H1 (cell line): ENCODE data around the gene TFB1M. TPM values are rescaled to one million over a fixed set of nuclear protein-coding genes. Genes with fewer than 3 reads are reported as not detected.

Experiments
- CTCF ChIA-PET: fragments of 300-600 bp; sonication (Branson Sonifier 250); formaldehyde crosslinking; loops from one replicate; lab custom pipeline; 2021; ENCODE audit not compliant: partially characterized antibody; lab: Charles Lee
- POLR2A ChIA-PET: fragments of 300-600 bp; sonication (Branson Sonifier 250); formaldehyde crosslinking; loops from one replicate; lab custom pipeline; 2021; ENCODE audit warnings: inconsistent platforms; ENCODE audit not compliant: partially characterized antibody; lab: Charles Lee
- DNase-seq, 2 experiments: peaks; one replicate each; pipeline versions ENCODE4 v3.0.0 to v3.0.0-alpha.2; 2010 to 2022; ENCODE audit warnings: low spot score in 2 of 2, low read depth in 1 of 2, mixed read lengths in 1 of 2
- FAIRE-seq: peaks from 2 replicates; lab custom pipeline; 2011; peaks lifted over from hg19 to GRCh38; lab: Jason Lieb, UNC
- H2AFZ ChIP-seq: 2 replicates; pipeline ENCODE4 v1.8.1; 2012; ENCODE audit warnings: low read length, inconsistent platforms
- H2AK5ac ChIP-seq: 2 replicates; pipeline ENCODE4 v1.6.1; 2013; ENCODE audit warnings: low read depth, low read length
- H2BK120ac ChIP-seq: replicated peaks from 2 replicates; pipeline ENCODE3; 2013; ENCODE audit warnings: low read depth, low read length, inconsistent platforms
- H2BK12ac ChIP-seq: 2 replicates; pipeline ENCODE4 v1.6.1; 2013; ENCODE audit warnings: low read depth, low read length
- H2BK15ac ChIP-seq: 2 replicates; pipeline ENCODE4 v1.6.1; 2013; ENCODE audit warnings: low read length
- H2BK20ac ChIP-seq: 2 replicates; pipeline ENCODE4 v1.6.1; 2013; ENCODE audit warnings: low read length
- H2BK5ac ChIP-seq: 2 replicates; pipeline ENCODE4 v1.6.1; 2013; ENCODE audit warnings: low read depth, low read length
- H3K14ac ChIP-seq: 2 replicates; pipeline ENCODE4 v1.6.1; 2013; ENCODE audit warnings: inconsistent platforms; ENCODE audit not compliant: insufficient read length
- H3K18ac ChIP-seq: 2 replicates; pipeline ENCODE4 v1.6.1; 2013; ENCODE audit warnings: low read length; ENCODE audit errors: extremely low read depth
- H3K23ac ChIP-seq: 2 replicates; pipeline ENCODE4 v1.6.1; 2013; ENCODE audit warnings: inconsistent platforms; ENCODE audit not compliant: insufficient read length
- H3K23me2 ChIP-seq: 2 replicates; pipeline ENCODE4 v1.6.1; 2013; ENCODE audit warnings: low read depth, low read length
- H3K27ac ChIP-seq: 2 replicates; pipeline ENCODE4 v1.6.1; 2011; ENCODE audit warnings: low read depth, low read length, inconsistent platforms
- H3K27me3 ChIP-seq, 4 experiments: replicated peaks in 1 of 4; 1 replicate in 1 of 4; 2 replicates in 3 of 4; pipeline versions ENCODE4 v1.6.1 to v1.8.1; 2011 to 2013; ENCODE audit warnings: low read length in 3 of 4, mild to moderate bottlenecking in 3 of 4, inconsistent platforms in 2 of 4, mixed read lengths in 2 of 4, moderate library complexity in 1 of 4; ENCODE audit not compliant: control insufficient read depth in 3 of 4, insufficient read depth in 3 of 4; ENCODE audit errors: extremely low read depth in 1 of 4
- H3K36me3 ChIP-seq, 4 experiments: 2 replicates each; pipeline versions ENCODE4 v1.6.1 to v1.8.1; 2011 to 2013; ENCODE audit warnings: mild to moderate bottlenecking in 4 of 4, low read length in 3 of 4, moderate library complexity in 2 of 4, control low read depth in 1 of 4, inconsistent platforms in 1 of 4; ENCODE audit not compliant: insufficient read depth in 4 of 4, control insufficient read depth in 2 of 4
- H3K4ac ChIP-seq: replicated peaks from 2 replicates; pipeline ENCODE3; 2013; ENCODE audit warnings: low read length, low read depth, mixed read lengths, inconsistent platforms; ENCODE audit not compliant: insufficient read length
- H3K4me1 ChIP-seq, 4 experiments: replicated peaks in 1 of 4; 1 replicate in 1 of 4; 2 replicates in 3 of 4; pipeline versions ENCODE4 v1.6.1 to v1.8.1; 2011 to 2013; ENCODE audit warnings: low read length in 3 of 4, inconsistent platforms in 2 of 4, mixed read lengths in 1 of 4; ENCODE audit not compliant: insufficient read depth in 4 of 4, control insufficient read depth in 3 of 4
- H3K4me2 ChIP-seq, 2 experiments: 2 replicates each; pipeline versions ENCODE4 v1.6.1 to v1.8.1; 2011 to 2013; ENCODE audit warnings: low read depth in 2 of 2, low read length in 2 of 2, control low read depth in 1 of 2, inconsistent platforms in 1 of 2, mild to moderate bottlenecking in 1 of 2; ENCODE audit not compliant: insufficient read depth in 1 of 2
- H3K4me3 ChIP-seq, 4 experiments: fragments of 200-600, 300-600 bp in 1 of 4; sonication (generic), shearing (Covaris generic), sonication (Bioruptor Twin) in 1 of 4; 2 replicates each; pipeline versions ENCODE4 v1.5.1 to v1.8.1; 2011 to 2016; ENCODE audit warnings: low read length in 4 of 4, low read depth in 3 of 4, control low read depth in 2 of 4, inconsistent platforms in 2 of 4, mild to moderate bottlenecking in 2 of 4, mixed read lengths in 1 of 4, moderate library complexity in 1 of 4; ENCODE audit not compliant: insufficient read depth in 2 of 4; ENCODE audit errors: extremely low read depth in 1 of 4
- H3K56ac ChIP-seq: replicated peaks from 2 replicates; pipeline ENCODE3; 2013; ENCODE audit warnings: low read depth, mild to moderate bottlenecking, mixed read lengths, low read length, inconsistent platforms; ENCODE audit not compliant: insufficient read length
- H3K79me1 ChIP-seq: 2 replicates; pipeline ENCODE4 v1.6.1; 2013; ENCODE audit warnings: low read depth, low read length, control low read depth
- H3K79me2 ChIP-seq, 2 experiments: 2 replicates each; pipeline versions ENCODE4 v1.6.1 to v1.8.1; 2012 to 2013; ENCODE audit warnings: low read length in 2 of 2, mild to moderate bottlenecking in 2 of 2, inconsistent platforms in 1 of 2; ENCODE audit not compliant: insufficient read depth in 2 of 2, control insufficient read depth in 1 of 2
- H3K9ac ChIP-seq, 4 experiments: replicated peaks in 1 of 4; 1 replicate in 1 of 4; 2 replicates in 3 of 4; pipeline versions ENCODE4 v1.6.1 to v1.8.1; 2011 to 2013; ENCODE audit warnings: low read depth in 3 of 4, low read length in 3 of 4, control low read depth in 2 of 4, mild to moderate bottlenecking in 2 of 4, moderate library complexity in 2 of 4, inconsistent platforms in 1 of 4; ENCODE audit errors: extremely low read depth in 1 of 4
- H3K9me3 ChIP-seq, 2 experiments: 2 replicates each; pipeline versions ENCODE4 v1.6.1 to v1.8.1; 2012 to 2013; ENCODE audit warnings: mild to moderate bottlenecking in 2 of 2, moderate library complexity in 2 of 2, control low read depth in 1 of 2, inconsistent platforms in 1 of 2, low read depth in 1 of 2, low read length in 1 of 2, mixed read lengths in 1 of 2; ENCODE audit not compliant: insufficient read depth in 2 of 2
- H4K20me1 ChIP-seq, 2 experiments: replicated peaks in 1 of 2; 2 replicates each; pipeline versions ENCODE3 to v1.8.1; 2011 to 2013; ENCODE audit warnings: inconsistent platforms in 2 of 2, low read length in 2 of 2, mild to moderate bottlenecking in 1 of 2; ENCODE audit not compliant: insufficient read depth in 2 of 2, control insufficient read depth in 1 of 2
- H4K5ac ChIP-seq: 2 replicates; pipeline ENCODE4 v1.6.1; 2013; ENCODE audit warnings: low read length, low read depth, mixed read lengths, inconsistent platforms; ENCODE audit not compliant: insufficient read length
- H4K8ac ChIP-seq: 2 replicates; pipeline ENCODE4 v1.8.0; 2013; ENCODE audit warnings: mild to moderate bottlenecking, moderate library complexity, low read length, inconsistent platforms; ENCODE audit not compliant: insufficient read depth; ENCODE audit errors: extremely low read depth
- H4K91ac ChIP-seq: replicated peaks from 2 replicates; pipeline ENCODE3; 2013; ENCODE audit warnings: low read length, mixed read lengths, inconsistent platforms; ENCODE audit not compliant: insufficient read length
- ASH2L ChIP-seq: fragments of 200-600, 300-600 bp; sonication (generic); IDR thresholded peaks from one replicate; pipeline ENCODE4 v1.7.1; 2017; ENCODE audit warnings: low read length
- EP300 ChIP-seq, 2 experiments: IDR thresholded peaks; 1 replicate in 1 of 2; 2 replicates in 1 of 2; pipeline ENCODE4 v1.6.1; 2011 to 2012; ENCODE audit warnings: low read depth in 2 of 2, low read length in 2 of 2, mild to moderate bottlenecking in 2 of 2, borderline replicate concordance in 1 of 2, inconsistent platforms in 1 of 2, moderate library complexity in 1 of 2
- RAD21 ChIP-seq, 2 experiments: IDR thresholded peaks in 1 of 2; conservative IDR thresholded peaks in 1 of 2; 2 replicates each; pipeline ENCODE4 v1.6.1; 2011; ENCODE audit warnings: low read depth in 2 of 2, low read length in 2 of 2, improper control_type of control experiment in 1 of 2, inconsistent platforms in 1 of 2, mild to moderate bottlenecking in 1 of 2, moderate library complexity in 1 of 2
- WGBS, 2 experiments: shearing (Covaris generic) in 1 of 2; methylation state at CpG; one replicate each; pipeline versions ENCODE4 v1.1.6 to v1.1.7; 2013 to 2015; ENCODE audit warnings: low lambda C conversion rate in 2 of 2, mixed read lengths in 2 of 2, inconsistent platforms in 1 of 2, low coverage in 1 of 2, missing lambda C conversion rate in 1 of 2; ENCODE audit not compliant: insufficient replicate concordance in 2 of 2, insufficient coverage in 1 of 2, insufficient read length in 1 of 2; ENCODE audit errors: extremely low coverage in 1 of 2, missing lambda C conversion rate in 1 of 2; 5-methylcytosine and 5-hydroxymethylcytosine counted together
- polyA plus RNA-seq, 7 experiments: library from polyadenylated mRNA; depleted of rRNA in 3 of 7; stranded (reverse) in 5 of 7; unstranded in 2 of 7; fragments of >200 nt in 5 of 7; fragments of 200-250 nt in 2 of 7; gene quantifications; 1 replicate in 5 of 7; 2 replicates in 1 of 7; 4 replicates in 1 of 7; pipeline versions ENCODE4 v1.2.1 to v1.2.3, GENCODE V29; 2011 to 2013; ENCODE audit warnings: missing spikeins in 2 of 7, mixed read lengths in 2 of 7
- total RNA-seq: library from RNA; stranded (reverse); fragmentation: NEBNext Ultra II Directional; extraction: Animal tissue kit (Norgen Biotek cat#: 25700); gene quantifications from 2 replicates; pipeline ENCODE4 v1.2.1, GENCODE V29; 2021
- TF ChIP-seq, protein P1 (sequence below), 3 experiments: IDR thresholded peaks; 1 replicate in 2 of 3; 2 replicates in 1 of 3; pipeline versions ENCODE4 v1.5.1 to v1.6.1; 2011; ENCODE audit warnings: low read length in 3 of 3, mild to moderate bottlenecking in 3 of 3, inconsistent platforms in 2 of 3, low read depth in 1 of 3, moderate library complexity in 1 of 3; ENCODE audit not compliant: insufficient read depth in 1 of 3; ENCODE audit errors: control extremely low read depth in 1 of 3

TFB1M gene
- total and polyA plus RNA-seq, 2 of the 8 experiments (the other 6 are each of a cell fraction or from before 2014, with no cell fraction given), result 28.2 to 49.4 TPM

DNA sequence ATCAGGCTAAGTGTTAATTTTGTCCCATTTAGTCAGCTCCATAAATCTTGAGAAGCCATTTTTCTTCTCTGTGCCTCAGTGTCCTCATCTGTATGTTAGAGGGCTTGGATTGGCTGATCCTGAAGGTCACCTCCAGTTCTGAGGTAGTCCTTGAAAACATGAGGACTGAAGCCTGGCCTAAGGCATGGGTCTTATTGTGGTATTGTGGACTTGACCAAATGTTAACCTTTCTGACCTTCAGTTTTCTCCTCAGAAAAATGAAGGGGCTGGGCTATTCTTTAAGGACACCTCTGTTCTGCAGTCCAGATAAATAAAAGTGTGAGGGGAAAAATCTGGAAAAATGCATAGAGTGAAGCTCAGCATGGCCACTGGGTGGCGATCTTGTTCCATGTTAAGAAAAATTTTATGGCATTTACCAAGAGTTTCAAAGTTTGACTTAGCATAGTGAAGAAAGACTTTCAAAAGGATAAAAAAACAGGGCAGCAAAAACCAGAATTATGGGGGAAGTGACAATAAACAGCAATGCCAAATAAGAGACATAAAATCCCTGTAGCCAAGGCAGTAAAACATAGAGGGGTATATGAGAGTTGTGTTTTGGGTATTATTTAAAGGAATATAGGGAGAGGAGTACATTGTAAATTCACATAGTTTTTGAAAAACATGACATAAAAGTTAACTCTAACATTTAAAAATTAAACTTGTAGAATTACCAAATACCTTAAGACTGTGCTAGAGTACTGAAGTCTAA lies 13.2 kb upstream of the TFB1M start:
- ChIA-PET POLR2A (interaction anchor here (0.7 kb wide), 1 partner anchor 658 kb away, joined by 3 read pairs; no protein-coding TSS in a partner anchor), CTCF (interaction anchor here (0.6 to 3.0 kb wide), 12 partner anchors 12 to 464 kb away, joined by 3 to 21 read pairs (median 4); no protein-coding TSS in a partner anchor)
- no peak overlapping the region for H3K14ac ChIP-seq
- WGBS, 2 experiments, result 0% methylated on average over 1 of the region's 1 CpG; no CpG with 5 or more reads in 1 of the 2 experiments
- H3K27ac ChIP-seq, result no peak overlapping the region
- no peak overlapping the region for H2BK15ac ChIP-seq
- no peak overlapping the region for H4K8ac ChIP-seq
- no peak overlapping the region for H3K4me3 ChIP-seq
- H3K23ac ChIP-seq, result no peak overlapping the region
- peak in 1 of 2 experiments; percentile 63 for DNase-seq
- no peaks in the 10 kb centered on the region; the same call in 1 of the 2 replicates for H3K23me2 ChIP-seq
- no peak overlapping the region for H3K4ac ChIP-seq
- H3K36me3 ChIP-seq, result no peaks in the 10 kb centered on the region
- no peaks in the 10 kb centered on the region for H3K9me3 ChIP-seq
- no peaks in the 10 kb centered on the region for H4K20me1 ChIP-seq
- no peak overlapping the region for H3K9ac ChIP-seq
- H4K91ac ChIP-seq, result no peak overlapping the region
- FAIRE-seq, result peak; percentile 96
- H2BK5ac ChIP-seq, result no peak overlapping the region
- no peak overlapping the region for H2BK20ac ChIP-seq
- no peak overlapping the region for H3K18ac ChIP-seq
- H2BK120ac ChIP-seq, result peak overlapping the region; percentile 38
- TF ChIP-seq EP300 (IDR thresholded peaks at IDR 0.05; ENCODE audit: borderline replicate concordance in 1 of 2, low read depth in 2 of 2, low read length in 2 of 2) (0 out of 3 replicates have a peak, but pooled peaks of 1 of the 2 experiments have one; percentile 7), RAD21 (IDR thresholded peaks at IDR 0.05 in 1 of 2, conservative IDR thresholded peaks at IDR 0.05 in 1 of 2; ENCODE audit: low read depth in 2 of 2, low read length in 2 of 2) (peak; percentile 90 to 91), ASH2L (no peak)
- TF ChIP-seq, protein P1, sequence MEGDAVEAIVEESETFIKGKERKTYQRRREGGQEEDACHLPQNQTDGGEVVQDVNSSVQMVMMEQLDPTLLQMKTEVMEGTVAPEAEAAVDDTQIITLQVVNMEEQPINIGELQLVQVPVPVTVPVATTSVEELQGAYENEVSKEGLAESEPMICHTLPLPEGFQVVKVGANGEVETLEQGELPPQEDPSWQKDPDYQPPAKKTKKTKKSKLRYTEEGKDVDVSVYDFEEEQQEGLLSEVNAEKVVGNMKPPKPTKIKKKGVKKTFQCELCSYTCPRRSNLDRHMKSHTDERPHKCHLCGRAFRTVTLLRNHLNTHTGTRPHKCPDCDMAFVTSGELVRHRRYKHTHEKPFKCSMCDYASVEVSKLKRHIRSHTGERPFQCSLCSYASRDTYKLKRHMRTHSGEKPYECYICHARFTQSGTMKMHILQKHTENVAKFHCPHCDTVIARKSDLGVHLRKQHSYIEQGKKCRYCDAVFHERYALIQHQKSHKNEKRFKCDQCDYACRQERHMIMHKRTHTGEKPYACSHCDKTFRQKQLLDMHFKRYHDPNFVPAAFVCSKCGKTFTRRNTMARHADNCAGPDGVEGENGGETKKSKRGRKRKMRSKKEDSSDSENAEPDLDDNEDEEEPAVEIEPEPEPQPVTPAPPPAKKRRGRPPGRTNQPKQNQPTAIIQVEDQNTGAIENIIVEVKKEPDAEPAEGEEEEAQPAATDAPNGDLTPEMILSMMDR (IDR thresholded peaks at IDR 0.05; ENCODE audit: control extremely low read depth in 1 of 3, insufficient read depth in 1 of 3, low read depth in 1 of 3, low read length in 3 of 3), result peak in 2 of 3 experiments; percentile 65 to 70; a peak in 3 of 4 replicates
- no peaks in the 10 kb centered on the region for H3K4me1 ChIP-seq
- no peak overlapping the region for H2AFZ ChIP-seq
- H3K27me3 ChIP-seq, result no peaks in the 10 kb centered on the region
- H2AK5ac ChIP-seq, result no peak overlapping the region
- H3K79me2 ChIP-seq, result no peaks in the 10 kb centered on the region
- H2BK12ac ChIP-seq, result no peak overlapping the region
- H4K5ac ChIP-seq, result no peak overlapping the region
- no peak overlapping the region for H3K4me2 ChIP-seq
- no peaks in the 10 kb centered on the region for H3K79me1 ChIP-seq
- H3K56ac ChIP-seq, result no peak overlapping the region
